ENCODE data around the gene CNPPD1. TPM values are rescaled to one million over a fixed set of nuclear protein-coding genes. Genes with fewer than 3 reads are reported as not detected.
A peak's percentile ranks its signal among the peaks of the same experiment; 100 is the strongest.

CNPPD1 gene
- total RNA-seq, 1 donor from 2014 or later: 55.3 TPM

DNA sequence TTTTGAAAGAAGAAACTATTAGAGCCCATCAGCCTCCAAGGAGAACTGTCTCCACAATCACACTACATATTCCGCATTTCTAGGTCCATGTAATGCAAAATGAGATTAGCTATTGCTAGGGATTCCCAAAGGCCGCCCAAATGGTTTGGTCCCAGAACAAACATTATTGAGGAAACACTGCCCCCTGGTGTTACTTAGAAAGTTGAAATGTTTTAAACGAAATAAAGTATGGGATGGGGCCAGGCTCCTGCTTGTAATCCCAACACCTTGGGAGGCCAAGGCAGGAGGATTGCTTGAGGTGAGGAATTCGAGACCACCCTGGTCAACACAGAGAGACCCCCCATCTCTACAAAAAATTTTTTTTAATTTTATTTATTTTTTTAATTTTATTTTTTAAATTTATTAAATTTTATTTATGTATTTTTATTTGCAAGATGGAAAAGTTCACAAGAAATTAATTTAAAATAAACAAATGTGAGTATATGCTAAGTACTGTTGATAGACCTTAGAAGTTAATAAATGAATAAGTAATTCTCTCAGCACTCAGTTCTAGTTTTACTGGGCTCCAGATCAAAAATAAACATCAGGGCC, 21.6 kb downstream of the CNPPD1 start:
- H3K27me3 ChIP-seq (ENCODE audit: control insufficient read depth, insufficient read depth, low read length): no peaks in the 10 kb centered on the region
- TF ChIP-seq, protein P1, sequence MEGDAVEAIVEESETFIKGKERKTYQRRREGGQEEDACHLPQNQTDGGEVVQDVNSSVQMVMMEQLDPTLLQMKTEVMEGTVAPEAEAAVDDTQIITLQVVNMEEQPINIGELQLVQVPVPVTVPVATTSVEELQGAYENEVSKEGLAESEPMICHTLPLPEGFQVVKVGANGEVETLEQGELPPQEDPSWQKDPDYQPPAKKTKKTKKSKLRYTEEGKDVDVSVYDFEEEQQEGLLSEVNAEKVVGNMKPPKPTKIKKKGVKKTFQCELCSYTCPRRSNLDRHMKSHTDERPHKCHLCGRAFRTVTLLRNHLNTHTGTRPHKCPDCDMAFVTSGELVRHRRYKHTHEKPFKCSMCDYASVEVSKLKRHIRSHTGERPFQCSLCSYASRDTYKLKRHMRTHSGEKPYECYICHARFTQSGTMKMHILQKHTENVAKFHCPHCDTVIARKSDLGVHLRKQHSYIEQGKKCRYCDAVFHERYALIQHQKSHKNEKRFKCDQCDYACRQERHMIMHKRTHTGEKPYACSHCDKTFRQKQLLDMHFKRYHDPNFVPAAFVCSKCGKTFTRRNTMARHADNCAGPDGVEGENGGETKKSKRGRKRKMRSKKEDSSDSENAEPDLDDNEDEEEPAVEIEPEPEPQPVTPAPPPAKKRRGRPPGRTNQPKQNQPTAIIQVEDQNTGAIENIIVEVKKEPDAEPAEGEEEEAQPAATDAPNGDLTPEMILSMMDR (IDR thresholded peaks at IDR 0.05; ENCODE audit: insufficient read depth, low read length, poor library complexity, severe bottlenecking): peak; percentile 39
- DNase-seq (ENCODE audit: low read depth): no peak
- no peak overlapping the region for H3K4me3 ChIP-seq (ENCODE audit: low read depth, low read length)
- no peaks in the 10 kb centered on the region for H3K36me3 ChIP-seq (ENCODE audit: control insufficient read depth, insufficient read depth, low read length)

DNA sequence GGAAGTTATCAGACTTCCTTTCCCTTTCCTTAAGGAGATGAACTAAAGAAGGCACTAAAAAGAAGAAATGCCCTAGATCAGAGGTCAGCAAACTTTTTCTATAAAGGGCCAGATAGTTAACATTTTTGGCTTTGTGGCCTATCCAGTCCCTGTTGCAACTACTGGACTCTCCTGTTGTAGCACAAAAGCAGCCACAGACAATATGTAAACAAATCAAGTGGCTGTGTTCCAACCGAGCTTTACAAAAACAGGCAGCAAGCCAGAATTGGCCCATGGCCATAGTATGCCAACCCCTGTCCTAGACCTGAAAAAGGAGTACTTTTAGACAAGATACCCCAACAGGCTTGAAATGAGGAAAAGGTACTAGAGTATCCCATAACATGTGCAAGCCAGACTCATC, 27.1 kb downstream of the CNPPD1 start:
- TF ChIP-seq, protein P1 (IDR thresholded peaks at IDR 0.05; ENCODE audit: insufficient read depth, low read length, poor library complexity, severe bottlenecking): no peak
- DNase-seq (ENCODE audit: low read depth): no peak
- H3K27me3 ChIP-seq (ENCODE audit: control insufficient read depth, insufficient read depth, low read length): no peaks in the 10 kb centered on the region
- no peak overlapping the region for H3K4me3 ChIP-seq (ENCODE audit: low read depth, low read length)
- H3K36me3 ChIP-seq (ENCODE audit: control insufficient read depth, insufficient read depth, low read length): no peaks in the 10 kb centered on the region

DNA sequence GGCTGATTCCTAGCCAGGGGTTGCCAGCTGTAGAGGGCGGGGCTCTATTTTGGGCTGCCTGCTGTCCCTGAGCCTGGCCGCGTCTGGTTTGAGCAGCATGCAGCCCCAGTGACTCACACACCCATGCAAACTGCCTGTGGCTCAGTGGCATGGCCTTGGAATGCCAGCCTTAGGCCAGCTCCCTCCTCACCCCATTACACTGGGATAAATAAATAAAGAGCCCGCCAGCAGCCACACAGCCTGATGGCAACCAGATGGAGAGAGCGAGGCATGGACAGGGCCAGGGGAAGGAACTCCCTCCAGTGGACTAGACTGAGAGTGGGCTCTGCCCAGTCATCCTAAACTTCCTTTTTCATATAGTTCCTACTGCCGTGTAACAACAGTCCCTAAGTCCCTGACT, 34.4 kb downstream of the CNPPD1 start:
- Histone ChIP-seq H3K27me3 (ENCODE audit: control insufficient read depth, insufficient read depth, low read length) (no peaks in the 10 kb centered on the region), H3K4me3 (ENCODE audit: low read depth, low read length) (no peak overlapping the region), H3K36me3 (ENCODE audit: control insufficient read depth, insufficient read depth, low read length) (no peaks in the 10 kb centered on the region)
- DNase-seq (ENCODE audit: low read depth): peak; percentile 64
- TF ChIP-seq, protein P1 (IDR thresholded peaks at IDR 0.05; ENCODE audit: insufficient read depth, low read length, poor library complexity, severe bottlenecking): peak; percentile 13

DNA sequence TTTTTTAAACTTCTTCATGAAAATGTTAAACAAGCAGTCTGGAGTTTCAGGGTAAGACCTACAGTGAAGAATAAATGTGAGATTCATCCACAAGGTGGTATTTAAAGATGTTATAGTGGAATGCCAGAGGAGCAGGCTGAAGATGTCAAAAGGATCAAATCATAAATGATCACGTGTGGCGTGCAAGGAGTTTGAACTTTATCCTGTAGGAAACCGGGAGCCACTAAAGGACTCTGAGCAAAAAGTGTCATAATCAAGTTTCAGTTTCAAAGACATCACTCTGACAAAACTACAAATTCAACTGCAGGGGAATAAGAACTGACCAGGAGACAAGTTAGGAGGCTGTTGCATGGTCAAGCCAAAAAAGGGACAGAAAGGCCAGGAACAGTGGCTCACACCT, 36.0 kb downstream of the CNPPD1 start:
- H3K4me3 ChIP-seq (ENCODE audit: low read depth, low read length): no peak overlapping the region
- no peaks in the 10 kb centered on the region for H3K27me3 ChIP-seq (ENCODE audit: control insufficient read depth, insufficient read depth, low read length)
- DNase-seq (ENCODE audit: low read depth): no peak
- H3K36me3 ChIP-seq (ENCODE audit: control insufficient read depth, insufficient read depth, low read length): no peaks in the 10 kb centered on the region
- TF ChIP-seq, protein P1 (IDR thresholded peaks at IDR 0.05; ENCODE audit: insufficient read depth, low read length, poor library complexity, severe bottlenecking): no peak

DNA sequence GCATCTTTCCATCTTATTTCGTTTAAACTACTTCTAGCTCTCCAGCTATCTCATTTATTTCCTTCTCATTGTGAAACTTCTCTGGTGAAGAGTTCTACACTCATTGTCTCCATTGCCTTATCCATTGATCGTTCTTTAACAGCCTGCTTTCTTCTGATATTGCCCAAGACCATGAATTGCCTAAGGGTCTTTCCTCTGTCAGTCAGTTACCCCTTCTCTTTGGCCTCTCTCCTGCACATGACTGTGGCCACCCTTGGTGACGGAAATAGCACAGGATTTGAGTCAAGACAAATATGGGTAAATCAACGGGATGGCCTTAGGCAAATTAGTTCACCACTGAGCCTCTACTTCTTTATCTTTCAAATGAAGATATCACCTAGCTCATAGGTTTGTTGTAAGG, 42.7 kb downstream of the CNPPD1 start:
- Histone ChIP-seq H3K4me3 (ENCODE audit: low read depth, low read length) (no peak overlapping the region), H3K27me3 (ENCODE audit: control insufficient read depth, insufficient read depth, low read length) (no peaks in the 10 kb centered on the region), H3K36me3 (ENCODE audit: control insufficient read depth, insufficient read depth, low read length) (no peaks in the 10 kb centered on the region)
- TF ChIP-seq, protein P1 (IDR thresholded peaks at IDR 0.05; ENCODE audit: insufficient read depth, low read length, poor library complexity, severe bottlenecking): no peak
- DNase-seq (ENCODE audit: low read depth): no peak

DNA sequence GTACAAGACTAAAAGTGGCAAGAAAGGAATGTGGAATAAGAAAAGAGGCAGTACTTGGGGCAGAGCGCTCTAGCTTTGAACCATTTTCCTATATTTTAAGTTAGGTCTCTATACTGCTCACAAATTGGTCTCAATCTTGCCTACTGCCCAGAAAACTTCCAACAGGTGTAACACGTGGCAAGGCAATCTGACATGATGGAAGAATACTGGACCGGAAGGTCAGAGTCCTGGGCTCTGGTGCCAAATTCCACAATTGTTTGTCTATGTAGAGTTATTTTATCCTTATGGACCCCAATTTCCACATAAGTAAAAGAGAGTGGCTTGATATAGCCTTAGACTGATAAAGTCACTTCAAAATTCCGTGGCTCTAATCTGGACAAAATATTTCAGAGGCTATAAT, 45.0 kb downstream of the CNPPD1 start:
- TF ChIP-seq, protein P1 (IDR thresholded peaks at IDR 0.05; ENCODE audit: insufficient read depth, low read length, poor library complexity, severe bottlenecking): no peak
- DNase-seq (ENCODE audit: low read depth): no peak

More for the DNA sequence above, 45.0 kb downstream of the CNPPD1 start:
- no peaks in the 10 kb centered on the region for H3K36me3 ChIP-seq (ENCODE audit: control insufficient read depth, insufficient read depth, low read length)
- H3K27me3 ChIP-seq (ENCODE audit: control insufficient read depth, insufficient read depth, low read length): no peaks in the 10 kb centered on the region
- H3K4me3 ChIP-seq (ENCODE audit: low read depth, low read length): no peak overlapping the region
